IMR-90 (cell line): ENCODE results near the gene PCBP3. TPM values are rescaled to one million over a fixed set of nuclear protein-coding genes. Genes with fewer than 3 reads are reported as not detected.

Experiments used
- ATAC-seq: fragments of 200-7000 bp; cut with Tn5 transposase; 2 replicates; pipeline ENCODE4 v1.9.1; 2020; ENCODE audit warnings: low read depth, mild to moderate bottlenecking, moderate library complexity
- BruUV-seq: library from RNA; stranded (reverse); fragments of 400-500 nt; replicated peaks from 2 replicates; lab custom pipeline; 2021; lab: Mats Ljungman, UMichigan
- CTCF ChIA-PET: fragments of 300-600 bp; formaldehyde crosslinking; extraction: SDS; loops from one replicate; lab custom pipeline; 2021; ENCODE audit warnings: antibody characterized with exemption; lab: Yijun Ruan, JAX
- POLR2A ChIA-PET: fragments of 300-600 bp; sonication (Branson Sonifier 250); formaldehyde crosslinking; loops from one replicate; lab custom pipeline; 2022; ENCODE audit warnings: antibody characterized with exemption; ENCODE audit not compliant: unreplicated experiment; lab: Charles Lee
- DNase-seq: peaks from one replicate; pipeline ENCODE4 v3.0.0; 2013
- H2AFZ ChIP-seq: replicated peaks from 2 replicates; pipeline ENCODE3; 2013; ENCODE audit warnings: low read length, mild to moderate bottlenecking; ENCODE audit not compliant: poor library complexity
- H2AK5ac ChIP-seq: 2 replicates; pipeline ENCODE4 v1.6.1; 2013; ENCODE audit warnings: low read depth, low read length, inconsistent platforms
- H2AK9ac ChIP-seq: replicated peaks from 2 replicates; pipeline ENCODE3; 2013; ENCODE audit warnings: mild to moderate bottlenecking, low read depth, low read length, moderate library complexity; ENCODE audit not compliant: poor library complexity
- H2BK120ac ChIP-seq: 2 replicates; pipeline ENCODE4 v1.6.1; 2013; ENCODE audit warnings: low read depth, low read length, inconsistent platforms
- H2BK15ac ChIP-seq: 3 replicates; pipeline ENCODE4 v1.6.1; 2013; ENCODE audit warnings: low read depth, low read length, inconsistent platforms
- H2BK20ac ChIP-seq: 2 replicates; pipeline ENCODE4 v1.6.1; 2013; ENCODE audit warnings: low read depth, mild to moderate bottlenecking, inconsistent platforms, low read length, moderate library complexity
- H2BK5ac ChIP-seq: 2 replicates; pipeline ENCODE4 v1.6.1; 2013; ENCODE audit warnings: mild to moderate bottlenecking, low read depth, low read length, inconsistent platforms; ENCODE audit not compliant: poor library complexity, severe bottlenecking
- H3K14ac ChIP-seq: replicated peaks from 2 replicates; pipeline ENCODE4 v1.6.1; 2013; ENCODE audit warnings: low read depth, low read length, inconsistent platforms
- H3K18ac ChIP-seq: 2 replicates; pipeline ENCODE4 v1.6.1; 2013; ENCODE audit warnings: low read depth, low read length, control low read depth
- H3K23ac ChIP-seq: 2 replicates; pipeline ENCODE4 v1.6.1; 2013; ENCODE audit warnings: low read depth, low read length, inconsistent platforms
- H3K27ac ChIP-seq: 2 replicates; pipeline ENCODE4 v1.5.1; 2013; ENCODE audit warnings: mild to moderate bottlenecking, control low read depth, low read length; ENCODE audit not compliant: insufficient read depth
- H3K27me3 ChIP-seq: 2 replicates; pipeline ENCODE4 v1.6.1; 2013; ENCODE audit warnings: low read length; ENCODE audit not compliant: control insufficient read depth, insufficient read depth
- H3K36me3 ChIP-seq: 2 replicates; pipeline ENCODE4 v1.6.1; 2013; ENCODE audit warnings: low read length, mixed read lengths; ENCODE audit not compliant: control insufficient read depth, insufficient read depth
- H3K4ac ChIP-seq: 2 replicates; pipeline ENCODE4 v1.6.1; 2013; ENCODE audit warnings: low read depth, low read length, inconsistent platforms
- H3K4me1 ChIP-seq: 2 replicates; pipeline ENCODE4 v1.6.1; 2013; ENCODE audit warnings: low read length, mixed read lengths; ENCODE audit not compliant: control insufficient read depth, insufficient read depth
- H3K4me2 ChIP-seq: 2 replicates; pipeline ENCODE4 v1.6.1; 2013; ENCODE audit warnings: low read depth, mild to moderate bottlenecking, control low read depth, low read length, moderate library complexity
- H3K4me3 ChIP-seq: 2 replicates; pipeline ENCODE4 v1.5.1; 2013; ENCODE audit warnings: low read depth, mild to moderate bottlenecking, control low read depth, low read length, moderate library complexity; ENCODE audit not compliant: insufficient read depth
- H3K56ac ChIP-seq: 2 replicates; pipeline ENCODE4 v1.6.1; 2013; ENCODE audit warnings: low read length, inconsistent platforms; ENCODE audit not compliant: insufficient read depth; ENCODE audit errors: extremely low read depth
- H3K79me1 ChIP-seq, 2 experiments: 2 replicates each; pipeline ENCODE4 v1.6.1; 2013; ENCODE audit warnings: low read length in 2 of 2, inconsistent platforms in 1 of 2, low read depth in 1 of 2
- H3K9ac ChIP-seq: 2 replicates; pipeline ENCODE4 v1.6.1; 2013; ENCODE audit warnings: low read depth, low read length, control low read depth
- H3K9me1 ChIP-seq: 2 replicates; pipeline ENCODE4 v1.6.1; 2013; ENCODE audit warnings: low read length, inconsistent platforms; ENCODE audit not compliant: insufficient read depth
- H3K9me3 ChIP-seq: 2 replicates; pipeline ENCODE4 v1.6.1; 2013; ENCODE audit warnings: low read length; ENCODE audit not compliant: control insufficient read depth, insufficient read depth
- H4K20me1 ChIP-seq: 2 replicates; pipeline ENCODE4 v1.6.1; 2013; ENCODE audit warnings: low read length, inconsistent platforms; ENCODE audit not compliant: insufficient read depth
- H4K5ac ChIP-seq: 2 replicates; pipeline ENCODE4 v1.6.1; 2013; ENCODE audit warnings: mild to moderate bottlenecking, low read depth, low read length, control low read depth
- H4K8ac ChIP-seq, 2 experiments: 2 replicates each; pipeline ENCODE4 v1.6.1; 2013; ENCODE audit warnings: low read depth in 2 of 2, low read length in 2 of 2, control low read depth in 1 of 2, inconsistent platforms in 1 of 2
- H4K91ac ChIP-seq: 2 replicates; pipeline ENCODE4 v1.6.1; 2013; ENCODE audit warnings: low read depth, low read length, inconsistent platforms; ENCODE audit not compliant: insufficient read depth
- MAZ ChIP-seq: IDR thresholded peaks from 2 replicates; pipeline ENCODE4 v1.6.1; 2012; ENCODE audit warnings: low read depth, mild to moderate bottlenecking, low read length, improper control_type of control experiment, moderate library complexity, borderline replicate concordance
- MXI1 ChIP-seq: IDR thresholded peaks from 2 replicates; pipeline ENCODE4 v1.6.1; 2012; ENCODE audit warnings: low read depth, mild to moderate bottlenecking, low read length, moderate library complexity, borderline replicate concordance
- NFE2L2 ChIP-seq: fragments of 150-350 bp; IDR thresholded peaks from 2 replicates; pipeline ENCODE4 v1.6.1; 2016; ENCODE audit warnings: low read depth, mild to moderate bottlenecking, low read length
- RFX5 ChIP-seq: IDR thresholded peaks from 2 replicates; pipeline ENCODE4 v1.8.0; 2012; ENCODE audit warnings: low read depth, mild to moderate bottlenecking, low read length, moderate library complexity
- SMC3 ChIP-seq: fragments of 150-350 bp; IDR thresholded peaks from 2 replicates; pipeline ENCODE4 v1.6.1; 2016; ENCODE audit warnings: low read depth, mild to moderate bottlenecking, antibody characterized with exemption, low read length, moderate library complexity
- dilution Hi-C: fragments of 300-500 bp; cut with HindIII; formaldehyde crosslinking; loops from one replicate; pipeline ENCODE4 v1.14.3; 2018; ENCODE audit warnings: low sequenced_read_pairs; ENCODE audit not compliant: unreplicated experiment
- in situ Hi-C: fragments of 300-500 bp; cut with MboI; formaldehyde crosslinking; loops from 3 replicates; pipeline ENCODE4 v1.14.3; 2019; ENCODE audit warnings: low sequenced_read_pairs, inconsistent platforms, mixed read lengths
- intact Hi-C: fragments of 100-400 bp; cut with micrococcal nuclease; formaldehyde crosslinking; loops from 2 replicates; pipeline ENCODE4 v1.10.0; 2022
- polyA plus RNA-seq, 3 experiments: library from polyadenylated mRNA; depleted of rRNA; stranded (reverse); fragments of >200 nt; gene quantifications; 2 replicates each; pipeline ENCODE4 v1.2.3, GENCODE V29; 2012; ENCODE audit warnings: low replicate concordance in 1 of 3
- total RNA-seq: library from RNA; depleted of rRNA; stranded (reverse); fragments of >200 nt; gene quantifications from 2 replicates; pipeline ENCODE4 v1.2.3, GENCODE V29; 2012

PCBP3 gene
- total and polyA plus RNA-seq, 2 of the 4 experiments (the other 2 are of a cell fraction), result 2.9 to 3.9 TPM

- TF ChIP-seq RFX5 (no peak), MXI1 (no peak), SMC3 (no peak), NFE2L2 (no peak), MAZ (no peak)
- H4K5ac ChIP-seq, result no peak overlapping the region
- H2BK20ac ChIP-seq, result no peak overlapping the region
- intact Hi-C loops, result no loop called here
- POLR2A ChIA-PET, result no interaction called here
- no peak overlapping the region for H3K4me3 ChIP-seq
- H3K56ac ChIP-seq, result no peak overlapping the region
- no peaks in the 10 kb centered on the region for H3K79me1 ChIP-seq
- no peak overlapping the region for H3K4me2 ChIP-seq
- no peak overlapping the region for H3K18ac ChIP-seq
- no peaks in the 10 kb centered on the region for H3K9me1 ChIP-seq
- no peak overlapping the region for H2AFZ ChIP-seq
- H3K27me3 ChIP-seq, result no peaks in the 10 kb centered on the region
- H3K27ac ChIP-seq, result no peak overlapping the region
- no peak overlapping the region for H2BK120ac ChIP-seq
- no peak overlapping the region for H3K23ac ChIP-seq
- H2AK9ac ChIP-seq, result no peak overlapping the region
- no peak overlapping the region for H4K8ac ChIP-seq
- DNase-seq (no peak), ATAC-seq (no peak)
- H2BK15ac ChIP-seq, result no peak overlapping the region
- H4K20me1 ChIP-seq, result no peaks in the 10 kb centered on the region
- BruUV-seq, result no TSS peak
- H3K9ac ChIP-seq, result no peak overlapping the region
- H2AK5ac ChIP-seq, result no peak overlapping the region
- in situ Hi-C loops, result no loop called here
- no peak overlapping the region for H2BK5ac ChIP-seq
- no peak overlapping the region for H3K14ac ChIP-seq
- no peaks in the 10 kb centered on the region for H3K36me3 ChIP-seq
- peaks cover 1% of the 10 kb centered on the region for H3K4me1 ChIP-seq
- H3K9me3 ChIP-seq, result peaks cover 2% of the 10 kb centered on the region; the same call in 1 of the 2 replicates
- dilution Hi-C loops, result no loop called here
- H4K91ac ChIP-seq, result no peak overlapping the region
- CTCF ChIA-PET, result no interaction called here
- no peak overlapping the region for H3K4ac ChIP-seq
Observed at GRCh38 chr21:45772180-45772579, 128.7 kb downstream of the PCBP3 start.
